Measurements from ENCODE around the gene CENPV.

Gene CENPV

GRCh38 chr17:16358394-16358793 is 5.1 kb upstream of the CENPV start:
- DNase-seq, result no peak

DNA sequence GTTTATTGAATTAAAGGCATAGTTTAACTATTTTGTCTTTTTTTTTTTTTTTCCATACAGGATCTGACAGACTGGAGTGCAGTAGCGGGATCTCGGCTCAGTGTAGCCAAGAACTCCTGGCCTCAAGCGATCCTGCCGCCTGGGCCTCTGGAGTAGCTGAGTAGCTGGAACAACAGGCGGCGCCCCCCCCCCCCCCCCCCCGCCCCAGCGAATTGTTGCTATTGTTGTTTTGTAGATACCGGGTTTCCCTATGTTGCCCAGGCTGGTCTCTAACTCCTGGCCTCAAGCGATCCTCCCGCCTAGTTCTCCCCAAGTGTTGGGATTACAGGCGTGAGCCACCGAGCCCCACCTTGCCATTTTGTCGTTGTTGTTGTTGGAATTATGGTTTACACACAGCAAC is 1.3 kb upstream of the CENPV start:
- DNase-seq, result no peak

- DNase-seq, result peak in 1 of 2 experiments; percentile 63
Measured at GRCh38 chr17:16352667-16353316, 477 bp downstream of the CENPV start.

GRCh38 chr17:16352303-16352666 is 984 bp downstream of the CENPV start:
- DNase-seq, result peak in 1 of 2 experiments; percentile 63

DNA sequence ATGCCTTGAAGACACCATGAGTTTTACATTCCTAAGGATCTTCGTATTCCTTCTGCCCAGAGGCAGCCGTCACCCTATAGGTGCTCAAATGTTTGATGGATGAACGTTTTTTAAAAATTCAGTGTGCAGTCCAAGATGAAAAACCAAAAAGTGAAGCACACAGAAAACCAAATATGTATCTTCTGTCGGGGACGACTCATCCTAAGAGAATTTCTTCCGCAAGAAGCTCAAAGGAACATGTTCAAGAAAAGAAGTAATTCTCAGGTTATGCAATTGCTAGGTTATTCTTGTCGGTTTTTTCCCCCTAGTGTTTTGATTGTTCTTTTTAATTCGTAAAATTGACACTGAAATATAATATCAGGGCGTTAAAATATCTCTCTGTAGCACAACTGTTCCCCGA is 1.4 kb downstream of the CENPV start:
- DNase-seq, result no peak

GRCh38 chr17:16349431-16349830 is 3.8 kb downstream of the CENPV start:
- no peak for DNase-seq

DNA sequence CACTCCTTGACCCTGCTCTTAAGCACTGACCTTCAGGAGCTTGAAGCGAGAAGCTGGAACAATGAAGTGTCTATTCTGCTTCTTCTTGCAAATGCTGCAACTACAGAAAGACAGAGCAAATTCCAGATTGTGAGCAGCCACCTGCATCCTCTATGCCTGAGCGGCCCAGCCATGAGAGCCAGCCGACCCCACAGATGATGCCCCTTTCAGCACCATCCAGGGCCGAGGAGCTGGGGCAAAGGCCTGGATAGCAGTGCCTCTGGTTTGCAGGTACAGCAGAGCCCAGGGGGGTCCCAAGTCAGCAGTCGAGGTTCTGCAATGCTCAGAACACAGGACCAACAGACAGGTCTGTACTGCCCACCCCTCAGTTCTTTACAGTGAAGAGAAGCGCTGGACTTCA is 4.7 kb downstream of the CENPV start:
- DNase-seq, result no peak

- no peak for DNase-seq
Measured at GRCh38 chr17:16346721-16347271, 6.5 kb downstream of the CENPV start.

- DNase-seq, result no peak
Measured at GRCh38 chr17:16345565-16345964, 7.7 kb downstream of the CENPV start.

DNA sequence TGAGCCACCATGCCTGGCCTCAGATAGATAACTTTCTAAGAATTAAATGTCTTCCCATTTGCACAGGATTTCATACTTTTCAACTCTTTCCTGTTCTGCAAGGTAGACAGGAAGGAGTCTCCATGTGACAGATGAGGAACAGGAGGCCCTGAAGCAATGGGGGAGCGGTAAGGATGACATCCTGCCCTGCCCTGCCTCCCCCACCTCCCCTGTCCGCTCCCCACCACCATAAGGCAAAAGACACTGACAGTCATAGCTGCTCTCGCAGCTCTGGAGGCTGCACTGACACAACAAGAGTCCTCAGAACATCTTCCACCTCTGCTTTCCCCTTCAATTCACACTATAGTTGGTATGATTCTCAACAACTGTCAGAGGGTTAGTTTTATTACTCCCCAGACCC is 9.7 kb downstream of the CENPV start:
- DNase-seq, result no peak

- DNase-seq, result no peak
Measured at GRCh38 chr17:16342979-16343378, 10.3 kb downstream of the CENPV start.

DNA sequence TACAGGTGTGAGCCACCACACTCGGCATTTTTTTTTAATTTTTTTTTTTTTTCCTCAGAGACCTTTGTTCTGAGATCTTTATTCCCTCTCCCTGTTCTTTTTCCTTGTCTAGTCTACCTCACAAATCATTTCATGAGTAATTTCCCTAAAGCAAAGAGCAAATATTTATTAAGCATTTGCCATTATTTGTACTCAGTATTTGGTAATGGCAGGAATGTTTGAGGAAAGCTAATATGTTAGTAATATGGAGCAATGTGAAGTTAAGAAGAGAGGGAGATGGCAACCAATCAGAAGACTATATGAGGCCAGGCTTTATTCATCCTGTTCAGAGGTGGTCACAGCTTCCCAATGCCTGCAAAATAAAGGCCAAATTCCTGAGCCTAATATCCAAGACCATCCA is 13.3 kb downstream of the CENPV start:
- no peak for DNase-seq

GRCh38 chr17:16339402-16339801 is 13.9 kb downstream of the CENPV start:
- no peak for DNase-seq

- no peak for DNase-seq
Measured at GRCh38 chr17:16338391-16338790, 14.9 kb downstream of the CENPV start.

DNA sequence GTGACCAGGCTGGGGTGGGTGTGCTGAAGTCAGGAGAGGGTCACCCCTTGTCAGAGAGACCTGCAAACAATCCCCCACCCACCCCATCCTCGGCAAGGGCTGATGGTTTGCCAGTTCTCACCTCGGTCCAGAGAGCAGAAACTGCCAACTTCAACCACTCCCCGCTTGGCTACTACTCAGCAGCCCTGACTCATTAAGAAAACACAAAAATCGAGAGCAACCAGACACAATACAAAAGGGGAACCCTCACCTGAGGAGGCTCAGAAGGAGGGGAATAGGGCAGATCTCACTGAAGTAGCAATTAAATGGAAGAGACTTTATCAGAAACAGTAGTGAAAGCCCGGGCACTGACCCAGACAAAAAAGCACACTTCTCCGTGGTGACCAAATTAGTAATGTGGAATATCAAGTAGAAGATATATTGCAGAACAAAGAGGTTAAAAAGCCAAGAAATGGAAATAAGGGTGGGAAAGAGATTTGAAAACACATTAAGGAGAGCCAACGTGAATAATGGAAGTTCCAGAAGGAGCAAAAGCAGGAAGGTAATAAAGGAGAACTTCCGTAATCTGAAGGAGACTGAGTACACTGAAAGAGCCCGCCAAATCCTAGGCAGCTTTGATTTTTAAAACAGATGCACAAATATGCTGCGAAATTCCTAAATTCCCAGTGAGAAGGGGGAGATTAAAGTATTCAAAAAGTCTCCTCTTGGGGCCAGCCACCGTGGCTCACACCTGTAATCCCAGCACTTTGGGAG is 23.6 kb downstream of the CENPV start:
- no peak for DNase-seq

DNA sequence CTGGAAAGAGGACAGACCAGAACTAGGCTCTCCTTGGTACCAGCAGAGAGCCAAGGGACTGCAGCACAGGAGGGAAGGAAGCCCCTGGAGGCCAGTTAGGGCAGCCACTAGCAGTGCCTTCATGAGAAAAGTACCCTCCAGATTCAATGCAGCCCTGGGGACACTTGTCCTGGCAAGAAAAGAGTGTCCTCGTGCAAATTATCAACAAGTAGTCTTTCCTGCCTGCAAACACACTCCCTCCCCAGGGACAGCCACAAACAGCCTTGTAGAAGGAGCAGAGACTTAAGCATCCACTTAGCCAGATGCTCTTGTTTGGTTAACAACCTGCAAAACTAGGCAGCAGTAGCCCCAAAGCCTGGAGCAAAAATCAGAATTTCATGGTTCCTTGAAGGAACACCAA is 24.3 kb downstream of the CENPV start:
- DNase-seq, result no peak

GRCh38 chr17:16327018-16327417 is 26.3 kb downstream of the CENPV start:
- DNase-seq, result no peak

GRCh38 chr17:16325964-16326363 is 27.3 kb downstream of the CENPV start:
- DNase-seq, result no peak

DNA sequence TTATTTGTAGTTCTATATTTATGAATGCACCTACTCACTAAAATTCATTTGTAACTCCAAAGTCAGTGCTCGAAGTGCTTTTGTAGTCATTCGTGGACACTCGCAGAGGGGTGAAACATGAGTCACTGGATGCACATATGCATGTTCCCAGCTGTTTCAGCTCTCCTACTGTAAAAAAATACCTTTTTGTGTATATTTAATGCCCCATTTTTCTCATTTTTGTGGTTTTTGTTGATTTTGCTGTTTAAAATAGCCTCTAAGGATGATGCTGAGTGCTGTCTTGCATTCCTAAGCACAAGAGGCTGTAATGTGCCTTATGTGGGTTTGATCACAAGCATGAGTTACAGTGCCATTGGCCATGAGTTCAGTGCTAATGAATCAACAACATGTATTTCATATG is 30.6 kb downstream of the CENPV start:
- no peak for DNase-seq

- DNase-seq, result no peak
Measured at GRCh38 chr17:16319969-16320368, 33.3 kb downstream of the CENPV start.

DNA sequence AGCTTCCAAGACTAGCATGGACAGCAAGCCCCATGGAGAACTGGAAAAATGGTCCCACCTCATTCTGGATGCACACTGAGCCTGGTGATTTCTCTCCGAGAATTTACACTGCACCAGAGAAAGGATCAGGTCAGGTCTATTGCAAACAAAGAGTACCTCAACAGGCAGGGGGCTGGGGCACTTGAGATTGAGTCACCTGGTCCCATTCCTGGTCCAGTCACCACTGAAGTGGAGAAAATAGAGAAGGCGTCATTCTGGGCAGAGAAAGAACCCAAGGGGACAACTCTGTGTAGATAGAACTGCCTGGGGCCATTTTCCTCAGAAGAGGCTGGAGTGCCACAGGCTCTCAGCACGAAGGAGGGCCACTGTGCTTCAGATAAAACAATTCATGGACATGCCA is 38.4 kb downstream of the CENPV start:
- no peak for DNase-seq

DNA sequence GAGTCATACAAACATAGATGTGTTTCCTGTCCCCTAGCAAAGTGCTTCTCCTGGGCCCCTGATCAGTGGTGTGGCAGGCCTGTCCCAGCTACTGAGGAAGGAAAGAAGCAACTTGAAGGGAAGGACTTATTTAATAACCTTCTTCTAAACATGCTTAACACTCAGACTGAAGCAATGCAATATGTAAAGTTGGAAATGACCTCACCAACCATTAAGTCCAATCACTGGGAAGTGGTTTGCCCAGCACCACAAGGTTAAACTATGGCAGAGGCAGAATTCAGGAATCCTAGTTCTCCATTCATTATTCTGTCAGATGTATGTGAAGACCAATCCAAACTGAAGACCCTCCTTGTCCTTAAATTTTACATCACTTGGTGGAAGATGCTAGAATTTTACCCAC is 39.1 kb downstream of the CENPV start:
- no peak for DNase-seq

DNA sequence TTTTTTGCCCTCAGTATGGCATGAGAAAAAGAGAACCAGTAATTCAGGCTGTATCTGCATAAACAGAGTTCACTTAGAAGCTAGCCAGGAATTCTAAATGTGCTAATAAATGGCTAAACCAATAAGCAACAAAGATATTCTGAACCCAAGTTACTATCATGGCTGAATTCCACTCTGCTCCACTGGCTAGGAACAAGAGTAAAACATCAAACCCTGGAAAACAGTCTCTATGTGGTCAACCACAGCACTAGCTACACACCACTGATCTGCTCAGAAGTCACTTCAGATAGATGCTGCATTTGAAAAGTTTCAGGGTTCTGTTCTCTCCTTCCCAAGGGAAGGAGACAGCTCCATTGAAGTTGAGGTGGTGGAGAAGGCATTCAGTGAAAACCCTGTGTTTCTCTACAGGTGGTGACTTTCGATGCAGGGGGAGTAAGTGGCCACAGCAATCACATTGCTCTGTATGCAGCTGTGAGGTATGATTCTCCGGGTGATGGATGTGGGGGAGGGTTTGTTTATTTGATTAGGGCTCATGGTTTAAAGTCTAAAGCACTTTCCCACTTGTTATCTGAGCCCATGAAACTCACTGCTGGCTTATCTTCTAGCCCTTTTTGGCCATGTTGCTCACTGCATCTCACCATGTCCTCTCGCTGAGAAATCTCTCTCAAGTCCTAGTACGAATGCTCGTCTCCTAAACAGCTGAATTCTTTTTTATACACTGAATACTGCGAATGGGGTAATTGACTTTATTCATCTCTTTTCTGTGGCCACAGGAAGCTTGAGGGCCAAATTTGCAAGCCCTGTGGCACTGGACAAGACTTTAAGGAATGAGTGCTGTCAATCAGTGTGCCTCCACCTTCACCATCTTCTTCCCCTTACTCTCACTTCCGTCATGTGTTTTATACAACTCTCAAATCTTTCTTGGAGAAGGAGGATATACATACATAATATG is 39.9 kb downstream of the CENPV start:
- DNase-seq, result no peak
